ENCODE measurements around the gene AHNAK2.

AHNAK2 gene

GRCh38 chr14:104972301-104973134 is 5.7 kb downstream of the AHNAK2 start:
- no peak for DNase-seq (ENCODE audit: low spot score)

- no peak for DNase-seq (ENCODE audit: low spot score)
Observed at GRCh38 chr14:104971447-104972240, 6.5 kb downstream of the AHNAK2 start.

DNA sequence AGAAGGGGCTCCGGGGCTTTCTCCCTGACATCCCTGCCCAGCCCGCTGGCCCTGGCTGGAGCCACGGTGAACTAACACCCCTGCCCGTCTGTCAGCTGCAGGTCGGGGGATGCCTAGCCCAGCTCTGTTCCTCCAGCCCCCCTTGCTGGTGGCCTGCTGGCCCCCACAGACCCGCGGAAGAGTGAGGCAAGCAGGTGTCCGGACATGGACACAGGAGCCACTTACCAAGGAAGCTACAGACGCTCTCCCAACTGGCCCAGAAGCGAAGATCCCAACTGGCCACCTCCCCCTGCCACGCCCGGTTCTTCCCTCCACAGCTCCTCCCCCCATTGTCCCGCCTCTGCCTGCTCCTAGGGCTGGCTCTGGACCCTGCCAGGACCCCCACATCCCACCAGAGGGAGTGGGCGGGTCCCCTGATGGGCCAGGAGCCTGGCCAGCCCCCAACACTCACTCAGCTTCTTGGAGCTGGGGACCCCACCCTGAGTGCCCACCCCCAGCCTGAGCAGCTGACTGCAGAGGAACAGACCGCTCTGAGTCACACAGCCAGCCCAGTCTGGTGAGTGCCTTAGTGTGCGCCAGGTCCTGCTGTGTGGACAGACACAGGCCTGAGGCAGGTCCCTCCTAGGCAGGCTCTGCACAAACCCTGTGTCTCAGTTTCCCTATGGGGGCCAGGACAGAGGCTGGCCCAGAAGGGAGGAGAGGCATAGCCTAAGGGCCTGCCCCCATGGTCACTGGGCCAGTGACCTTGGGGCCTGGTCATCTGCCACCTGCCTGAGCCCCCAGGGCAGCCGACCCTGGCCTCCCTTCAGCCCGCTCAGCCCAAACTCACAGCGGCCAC is 7.7 kb downstream of the AHNAK2 start:
- DNase-seq (ENCODE audit: low spot score), result no peak

DNA sequence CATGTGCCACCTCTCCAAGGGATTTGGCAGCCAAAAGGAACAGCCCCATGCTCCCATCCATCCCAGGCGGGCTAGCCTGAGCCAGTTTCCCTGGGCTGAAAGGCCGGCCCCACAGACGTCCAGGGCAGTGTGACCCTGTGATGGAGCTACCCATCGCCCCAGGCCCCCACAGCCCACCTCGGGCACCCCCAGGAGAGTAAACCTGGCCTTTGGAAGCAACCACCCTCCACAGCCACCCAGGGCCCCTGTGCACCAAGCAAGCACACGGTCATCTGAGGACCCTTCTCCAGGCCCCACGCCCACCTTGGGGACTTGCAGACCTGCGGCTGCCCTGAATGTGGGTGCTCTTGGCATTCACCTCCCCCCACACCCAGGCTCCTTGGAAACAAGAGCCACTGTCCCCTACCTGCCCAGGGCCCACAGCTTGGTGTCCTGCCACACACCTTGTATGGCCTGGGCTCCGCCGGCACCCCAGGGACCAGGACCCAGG is 8.4 kb downstream of the AHNAK2 start:
- no peak for DNase-seq (ENCODE audit: low spot score)

GRCh38 chr14:104968541-104969401 is 9.4 kb downstream of the AHNAK2 start:
- DNase-seq (ENCODE audit: low spot score), result no peak

DNA sequence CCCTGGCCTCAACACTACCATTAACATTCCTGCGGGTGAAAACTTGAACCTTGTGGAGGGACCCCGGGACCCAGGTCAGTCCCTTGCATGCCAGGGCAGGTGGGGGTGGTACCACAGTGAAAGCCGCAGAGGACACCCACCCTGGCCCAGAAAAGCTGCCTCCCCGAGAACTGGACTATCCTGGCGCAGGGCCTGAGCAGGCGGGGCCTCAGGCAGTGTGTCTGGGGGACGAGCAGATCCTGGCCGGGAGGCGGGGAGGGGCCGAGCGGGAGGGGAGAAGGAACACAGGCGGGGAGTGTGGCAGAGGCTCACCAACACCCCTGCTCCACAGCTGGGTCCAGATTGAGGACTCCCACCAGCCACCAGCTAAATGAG is 10.0 kb downstream of the AHNAK2 start:
- DNase-seq (ENCODE audit: low spot score), result no peak

DNA sequence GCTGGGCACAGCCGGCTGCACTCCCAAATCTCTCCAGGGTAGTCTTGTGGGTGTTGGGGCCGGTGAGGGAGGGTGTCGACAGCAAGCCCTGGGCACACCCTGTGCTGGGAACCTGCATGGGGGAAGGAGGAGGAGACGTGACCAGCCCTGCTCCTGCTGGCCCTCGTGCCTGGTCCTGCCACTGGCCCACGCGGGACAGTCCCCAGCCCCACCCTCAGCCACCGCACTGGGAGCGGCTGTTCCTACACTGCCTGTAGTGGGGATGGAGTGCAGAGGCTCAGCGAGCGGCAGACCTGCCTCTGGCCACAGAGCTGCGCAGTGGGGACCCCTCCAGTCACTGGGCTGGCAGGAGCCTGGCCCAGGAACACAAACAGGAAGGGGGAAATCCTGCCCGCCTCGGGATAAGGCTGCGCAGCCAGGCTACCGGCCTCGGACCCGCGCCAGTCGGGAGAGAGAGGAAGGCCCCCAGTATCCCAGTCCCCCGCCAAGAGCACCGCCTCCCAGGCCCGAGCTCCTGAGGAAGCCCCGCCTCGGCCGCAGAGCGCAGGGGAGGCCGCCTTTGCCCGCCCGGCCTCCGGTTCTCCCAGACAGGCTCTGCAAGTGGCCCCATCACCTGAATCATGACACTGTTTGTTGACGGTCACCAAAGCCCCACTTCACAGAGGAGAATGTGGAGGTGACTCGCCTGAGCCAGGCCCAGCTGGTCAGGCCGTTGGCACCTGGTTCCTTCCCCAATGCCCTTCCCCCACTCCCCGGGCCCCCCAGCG is 10.6 kb downstream of the AHNAK2 start:
- DNase-seq (ENCODE audit: low spot score), result no peak

- no peak for DNase-seq (ENCODE audit: low spot score)
Observed at GRCh38 chr14:104966981-104967385, 11.2 kb downstream of the AHNAK2 start.

- DNase-seq (ENCODE audit: low spot score), result no peak
Observed at GRCh38 chr14:104966261-104966865, 11.8 kb downstream of the AHNAK2 start.

GRCh38 chr14:104965561-104966231 is 12.5 kb downstream of the AHNAK2 start:
- DNase-seq (ENCODE audit: low spot score), result no peak

DNA sequence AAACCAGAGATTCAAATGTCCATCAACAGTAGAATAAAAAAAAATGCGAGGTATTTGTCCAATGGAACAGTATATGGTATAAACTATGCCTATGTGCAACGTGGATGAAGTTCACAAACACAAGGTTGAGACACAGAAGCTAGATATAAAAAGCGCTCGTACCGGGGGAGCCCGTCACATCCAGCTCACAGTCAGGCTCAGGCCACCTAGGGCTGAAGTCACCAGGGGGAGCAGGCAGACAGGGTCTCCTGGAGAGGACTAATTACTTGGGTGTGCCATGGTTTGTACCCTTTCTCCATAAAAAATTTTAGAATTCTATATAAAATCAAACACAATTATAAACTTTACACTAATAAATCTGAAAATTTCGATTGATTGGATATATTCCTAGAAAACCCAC is 13.6 kb downstream of the AHNAK2 start:
- DNase-seq (ENCODE audit: low spot score), result no peak

- no peak for DNase-seq (ENCODE audit: low spot score)
Observed at GRCh38 chr14:104957146-104958113, 20.7 kb downstream of the AHNAK2 start.

- no peak for DNase-seq (ENCODE audit: low spot score)
Observed at GRCh38 chr14:104956290-104956890, 21.8 kb downstream of the AHNAK2 start.

DNA sequence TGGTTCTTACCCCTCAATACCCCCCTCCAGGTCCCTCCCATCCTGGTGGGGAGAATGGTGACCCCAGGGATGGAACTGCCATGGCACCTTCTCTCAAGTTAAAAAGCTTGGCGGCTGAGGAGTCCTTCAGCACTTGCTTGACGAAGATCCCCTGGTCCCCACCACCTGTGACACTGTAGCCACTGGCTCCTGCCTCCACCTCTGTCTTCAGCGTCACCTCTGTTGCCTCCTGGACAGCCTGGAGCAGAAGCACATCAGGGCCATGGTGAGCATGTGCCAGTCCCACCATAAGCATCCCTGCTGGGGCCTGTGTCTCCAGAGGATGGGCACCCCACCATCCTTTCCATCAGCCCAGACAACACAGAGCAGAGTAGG is 22.8 kb downstream of the AHNAK2 start:
- DNase-seq (ENCODE audit: low spot score), result no peak

DNA sequence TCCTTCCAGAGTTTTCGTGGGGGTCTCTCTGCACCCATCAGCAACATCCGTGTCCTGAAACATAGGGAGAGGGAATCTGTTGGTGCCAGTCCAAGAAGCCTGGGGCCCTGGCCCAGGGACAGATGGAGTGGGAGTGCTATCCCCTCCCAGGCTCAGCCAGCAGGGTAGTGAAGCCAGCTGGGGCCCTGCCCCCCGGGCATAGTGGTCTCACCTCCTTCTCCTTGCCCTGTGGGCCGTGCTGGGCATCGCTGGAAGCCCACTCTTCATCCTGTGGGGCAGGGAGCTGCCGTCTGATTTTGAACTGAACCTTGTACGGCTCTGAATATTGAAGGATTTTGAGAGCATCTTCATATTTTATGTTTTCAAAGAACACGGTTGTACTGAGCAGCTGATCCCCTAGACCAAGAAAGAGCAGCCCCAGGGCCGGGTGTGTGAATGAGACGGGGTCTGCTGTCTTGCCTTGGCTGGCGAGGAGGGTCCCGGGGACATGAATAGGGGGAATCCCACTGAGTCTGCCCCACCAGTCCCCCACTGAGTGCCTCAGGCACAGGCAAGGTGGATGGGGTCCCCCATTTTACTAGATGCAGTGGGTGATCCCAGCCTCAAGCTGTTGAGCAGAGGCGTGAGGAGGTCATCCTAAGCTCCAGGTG is 23.3 kb downstream of the AHNAK2 start:
- DNase-seq (ENCODE audit: low spot score), result no peak

DNA sequence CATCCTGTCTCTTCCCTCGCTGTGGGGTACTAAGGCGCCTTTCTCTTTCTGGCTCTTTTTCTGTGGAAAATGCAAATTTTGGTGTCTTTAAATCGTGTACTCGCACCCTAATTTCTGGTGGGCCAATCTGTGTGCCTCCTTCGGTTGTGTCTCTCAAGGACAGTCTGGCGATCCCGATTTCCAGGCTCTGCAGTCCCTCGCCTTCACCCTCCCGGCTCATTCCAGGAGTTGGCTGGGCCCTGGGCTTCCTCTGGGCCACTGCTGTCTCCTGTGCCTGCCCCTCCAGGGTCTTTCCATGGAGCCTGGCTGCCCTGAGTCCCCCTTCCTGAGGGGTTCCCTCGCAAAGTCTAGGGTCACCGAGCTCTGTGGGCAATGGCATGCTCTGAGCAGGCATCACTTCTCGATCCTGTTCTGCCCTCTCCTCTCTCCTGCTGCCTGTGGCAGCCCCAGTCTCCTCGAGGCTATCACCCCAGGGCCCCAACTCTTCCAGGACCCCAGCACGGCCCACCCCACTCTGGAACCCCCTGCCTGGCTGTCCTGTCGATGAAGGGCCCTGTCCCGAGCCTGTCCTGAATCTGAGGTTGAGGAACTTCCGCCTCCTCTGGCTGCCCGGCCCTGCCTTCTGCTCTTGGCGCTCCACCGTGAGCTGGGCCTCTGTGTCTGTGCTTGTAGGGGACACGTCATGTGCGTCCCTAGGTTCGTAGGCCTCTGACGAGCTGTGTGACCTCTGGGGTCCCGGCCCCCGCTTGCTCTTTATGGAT is 24.1 kb downstream of the AHNAK2 start:
- DNase-seq (ENCODE audit: low spot score), result no peak

- no peak for DNase-seq (ENCODE audit: low spot score)
Observed at GRCh38 chr14:104953097-104953496, 25.1 kb downstream of the AHNAK2 start.
